ENCODE data around the gene ARHGEF40.
A peak's percentile ranks its signal among the peaks of the same experiment; 100 is the strongest.

The ARHGEF40 gene

DNA sequence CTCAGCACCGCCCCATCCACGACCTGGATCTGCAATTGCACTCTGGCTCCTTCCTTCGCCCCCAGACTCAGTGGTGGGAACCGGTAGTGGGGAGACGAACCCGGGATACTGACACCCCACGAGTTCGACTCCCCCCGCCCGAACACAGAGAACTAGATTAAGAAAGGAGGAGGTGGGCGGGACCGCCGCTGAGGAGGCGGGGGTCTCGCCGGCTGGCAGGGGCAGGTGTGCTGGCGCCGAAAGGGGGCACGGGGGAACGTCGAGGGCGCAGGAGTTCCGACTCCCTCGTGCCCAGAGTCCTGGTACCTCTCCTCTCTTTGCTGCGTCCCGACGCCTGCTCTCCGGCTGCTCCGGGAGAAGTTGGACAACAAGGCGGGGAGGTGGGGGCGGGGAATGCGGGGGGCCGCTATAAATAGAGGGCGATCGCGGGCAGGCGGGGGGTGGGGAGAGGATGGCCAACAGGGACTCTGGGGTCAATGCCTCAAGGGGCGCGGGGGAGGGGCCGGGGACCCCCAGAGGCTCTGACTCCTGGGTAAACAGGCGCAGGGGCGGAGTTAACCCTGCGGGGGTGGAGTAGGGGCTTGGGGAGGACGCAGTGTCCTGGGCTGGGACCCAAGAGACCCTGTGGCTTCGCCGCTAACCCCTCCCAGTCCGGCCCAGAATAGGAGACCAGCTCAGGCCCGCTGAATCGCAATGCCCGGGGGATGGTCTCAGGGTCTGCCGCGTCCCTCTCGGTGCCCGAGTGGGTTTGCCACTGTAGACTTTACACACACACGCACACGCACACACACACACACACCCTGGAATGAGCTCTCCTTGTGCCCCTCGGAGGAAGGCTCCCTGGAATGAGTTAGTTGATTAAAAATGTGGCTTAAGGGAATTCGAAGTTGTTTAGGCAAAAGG is 44.5 kb upstream of the ARHGEF40 start:
- TF ChIP-seq, protein P1, sequence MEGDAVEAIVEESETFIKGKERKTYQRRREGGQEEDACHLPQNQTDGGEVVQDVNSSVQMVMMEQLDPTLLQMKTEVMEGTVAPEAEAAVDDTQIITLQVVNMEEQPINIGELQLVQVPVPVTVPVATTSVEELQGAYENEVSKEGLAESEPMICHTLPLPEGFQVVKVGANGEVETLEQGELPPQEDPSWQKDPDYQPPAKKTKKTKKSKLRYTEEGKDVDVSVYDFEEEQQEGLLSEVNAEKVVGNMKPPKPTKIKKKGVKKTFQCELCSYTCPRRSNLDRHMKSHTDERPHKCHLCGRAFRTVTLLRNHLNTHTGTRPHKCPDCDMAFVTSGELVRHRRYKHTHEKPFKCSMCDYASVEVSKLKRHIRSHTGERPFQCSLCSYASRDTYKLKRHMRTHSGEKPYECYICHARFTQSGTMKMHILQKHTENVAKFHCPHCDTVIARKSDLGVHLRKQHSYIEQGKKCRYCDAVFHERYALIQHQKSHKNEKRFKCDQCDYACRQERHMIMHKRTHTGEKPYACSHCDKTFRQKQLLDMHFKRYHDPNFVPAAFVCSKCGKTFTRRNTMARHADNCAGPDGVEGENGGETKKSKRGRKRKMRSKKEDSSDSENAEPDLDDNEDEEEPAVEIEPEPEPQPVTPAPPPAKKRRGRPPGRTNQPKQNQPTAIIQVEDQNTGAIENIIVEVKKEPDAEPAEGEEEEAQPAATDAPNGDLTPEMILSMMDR (IDR thresholded peaks at IDR 0.05; ENCODE audit: insufficient read depth, low read depth, low read length, missing control alignments) = no peak
- peak overlapping the region; percentile 40 for H3K4me3 ChIP-seq (ENCODE audit: low read length)
- no peak for DNase-seq (ENCODE audit: low read depth)

DNA sequence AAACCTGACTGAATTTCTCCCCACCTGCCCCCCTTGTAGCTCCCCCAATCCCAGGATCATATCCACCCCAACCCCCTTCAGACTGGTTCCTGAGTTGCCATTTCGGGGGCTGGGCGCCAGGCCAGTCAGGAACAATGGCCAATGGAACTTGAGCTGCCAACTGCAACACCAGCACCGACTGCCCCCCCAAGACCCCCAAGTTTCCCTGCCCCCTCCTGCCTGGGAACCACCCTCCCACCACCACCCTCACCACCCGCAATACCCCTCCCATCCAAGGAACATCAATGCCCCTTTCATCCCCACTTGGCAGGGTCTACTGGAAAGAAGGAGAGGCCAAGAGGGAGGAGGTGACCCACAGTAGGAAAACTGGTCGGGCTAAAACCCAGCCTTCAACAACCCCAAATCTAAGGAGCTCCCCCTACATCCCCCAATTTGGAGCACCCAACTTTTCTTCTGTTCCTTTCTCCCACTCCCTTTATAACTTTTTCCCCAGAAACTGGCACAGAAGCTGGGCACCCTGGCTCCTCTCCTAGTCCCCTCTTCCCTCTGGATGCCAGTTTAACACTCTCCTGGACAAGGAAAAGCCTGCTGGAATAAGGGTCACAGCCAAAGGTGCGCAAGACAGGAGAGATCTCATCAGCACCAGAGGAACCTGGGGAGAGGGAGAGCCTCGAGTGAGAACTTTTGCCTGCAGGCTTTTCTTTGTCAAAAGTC is 43.7 kb upstream of the ARHGEF40 start:
- TF ChIP-seq, protein P1 (IDR thresholded peaks at IDR 0.05; ENCODE audit: insufficient read depth, low read depth, low read length, missing control alignments) = no peak
- no peak for DNase-seq (ENCODE audit: low read depth)
- no peak overlapping the region for H3K4me3 ChIP-seq (ENCODE audit: low read length)

DNA sequence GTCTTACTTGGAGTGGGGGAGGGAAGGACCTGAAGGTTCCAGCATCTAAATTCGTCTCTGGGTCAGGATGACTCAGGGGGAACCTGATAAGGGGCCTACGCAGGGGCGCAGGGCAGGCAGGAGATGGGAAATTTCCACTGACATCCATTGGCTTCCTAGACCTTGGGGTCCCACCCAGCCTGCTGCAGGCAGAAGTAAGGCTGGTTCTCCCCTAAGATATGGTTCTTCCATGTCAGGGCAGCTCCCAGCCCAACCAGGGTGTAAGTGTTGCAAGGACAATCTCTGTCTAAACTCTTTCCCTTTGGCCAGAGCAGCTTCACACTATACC is 43.2 kb upstream of the ARHGEF40 start:
- no peak for DNase-seq (ENCODE audit: low read depth)
- TF ChIP-seq, protein P1 (IDR thresholded peaks at IDR 0.05; ENCODE audit: insufficient read depth, low read depth, low read length, missing control alignments) = no peak
- no peak overlapping the region for H3K4me3 ChIP-seq (ENCODE audit: low read length)

DNA sequence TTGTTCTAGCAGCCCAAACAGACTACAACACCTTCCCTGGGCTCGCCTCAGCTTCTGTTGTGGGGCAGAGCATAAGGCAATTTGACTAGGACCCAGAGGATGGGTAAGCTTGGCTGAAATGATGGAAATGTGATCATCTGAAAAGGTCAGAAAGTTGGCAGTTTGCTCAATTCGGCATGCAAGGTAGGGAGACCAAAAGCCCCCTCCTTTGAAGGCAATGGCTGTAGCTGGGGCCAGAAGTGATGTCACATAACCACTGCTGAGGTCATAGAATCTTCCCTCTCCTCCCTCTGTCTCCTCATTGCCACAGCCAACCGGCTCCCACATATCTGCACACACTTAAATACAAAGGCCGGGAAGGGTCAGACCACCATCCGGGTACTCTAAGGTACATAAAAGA is 40.2 kb upstream of the ARHGEF40 start, which contains the start of gene TPPP2:
TSS of gene TPPP2 (plus strand) at position 301 of the 400 bp plus-strand sequence. CDS start 365 bp downstream, outside the sequence.
- no peak for DNase-seq (ENCODE audit: low read depth)
- no peak within 1 kb of the TSS for H3K4me3 ChIP-seq (ENCODE audit: low read length)
- TF ChIP-seq, protein P1 (IDR thresholded peaks at IDR 0.05; ENCODE audit: insufficient read depth, low read depth, low read length, missing control alignments) = no peak

DNA sequence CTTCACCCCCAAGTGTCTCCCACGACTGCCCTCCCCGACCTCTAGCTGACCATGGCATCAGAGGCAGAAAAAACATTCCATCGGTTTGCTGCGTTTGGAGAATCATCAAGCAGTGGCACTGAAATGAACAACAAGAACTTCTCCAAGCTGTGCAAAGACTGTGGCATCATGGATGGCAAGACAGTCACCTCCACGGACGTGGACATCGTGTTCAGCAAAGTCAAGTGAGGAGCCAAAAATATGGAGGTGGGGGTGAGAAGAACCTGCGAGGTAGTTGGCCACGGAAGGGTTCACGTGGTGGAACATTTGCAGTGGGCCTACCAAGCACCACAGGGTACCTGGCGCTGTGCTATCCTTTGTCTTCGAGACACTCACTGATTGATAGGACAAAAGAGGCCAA is 39.6 kb upstream of the ARHGEF40 start:
- TF ChIP-seq, protein P1 (IDR thresholded peaks at IDR 0.05; ENCODE audit: insufficient read depth, low read depth, low read length, missing control alignments) = no peak
- no peak overlapping the region for H3K4me3 ChIP-seq (ENCODE audit: low read length)
- no peak for DNase-seq (ENCODE audit: low read depth)

DNA sequence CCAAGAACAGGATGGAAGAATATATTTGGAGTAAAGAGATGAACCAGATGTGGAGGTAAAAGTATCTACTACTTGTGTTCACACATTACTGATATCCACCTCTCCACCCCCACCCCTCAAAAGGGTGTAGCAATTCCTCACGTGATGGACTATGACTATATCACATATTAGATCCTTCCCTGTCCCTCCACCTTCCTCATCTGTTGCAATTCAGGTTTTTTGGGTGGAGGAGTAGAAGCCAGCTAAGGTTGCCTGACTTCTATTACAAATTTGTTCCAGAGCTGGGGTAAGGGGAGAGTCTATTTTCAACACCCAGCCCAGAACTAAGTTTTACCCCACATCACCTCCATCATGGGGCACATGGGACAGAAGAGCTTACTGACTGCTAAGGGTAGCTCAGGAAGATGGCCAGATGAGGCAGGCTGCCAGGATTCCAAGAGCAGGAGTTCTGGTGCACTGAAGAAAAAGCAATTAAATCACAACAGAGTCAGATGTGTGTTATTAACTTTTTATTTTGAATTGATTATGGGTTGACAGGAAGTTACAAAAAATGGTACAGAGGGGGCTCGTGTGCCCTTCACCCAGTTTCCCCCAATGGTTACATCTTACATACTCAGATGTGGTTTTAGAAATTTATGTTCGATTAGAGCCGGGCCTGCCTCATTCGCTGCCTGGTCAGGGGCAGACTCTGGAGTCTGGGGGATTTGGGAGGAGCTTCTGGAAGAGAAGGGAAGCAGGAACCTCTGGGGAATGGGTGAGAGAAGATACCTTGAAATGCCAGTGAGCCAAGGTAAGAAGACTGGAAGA is 37.6 kb upstream of the ARHGEF40 start:
- H3K4me3 ChIP-seq (ENCODE audit: low read length) = no peak overlapping the region
- DNase-seq (ENCODE audit: low read depth) = peak; percentile 60
- TF ChIP-seq, protein P1 (IDR thresholded peaks at IDR 0.05; ENCODE audit: insufficient read depth, low read depth, low read length, missing control alignments) = no peak
